Measurements from ENCODE around the gene KLF4. TPM values are rescaled to one million over a fixed set of nuclear protein-coding genes. Genes with fewer than 3 reads are reported as not detected.

Gene KLF4
- total RNA-seq, 1 donor from 2014 or later = 36.9 TPM

Other genes with a start within 250 kb of the KLF4 start
- 110 TPM for gene RAD23B, start 206.5 kb downstream of the KLF4 start, total RNA-seq

Data from Right ventricle myocardium inferior (tissue), 1 donor.